Heart right ventricle (tissue), 16 donors: Measurements from ENCODE around the gene TACR1. TPM values are rescaled to one million over a fixed set of nuclear protein-coding genes. Genes with fewer than 3 reads are reported as not detected.

Experiments
- ATAC-seq, 8 donors: fragments of 200-7000 bp; cut with Tn5 transposase; one replicate each; pipeline ENCODE4 v1.9.1; 2020; ENCODE audit warnings: mild to moderate bottlenecking in 8 of 8, moderate library complexity in 8 of 8, moderate number of reproducible peaks in 1 of 8
- DNase-seq, 2 donors: peaks; one replicate each; pipeline ENCODE4 v3.0.0-alpha.2; 2020
- H3K27ac ChIP-seq, 10 donors: fragments of 200-600 bp; sonication (generic) in 2 of 10; one replicate each; pipeline versions ENCODE4 v1.5.0 to v1.8.0; 2020 to 2022; ENCODE audit warnings: mild to moderate bottlenecking in 3 of 10
- H3K27me3 ChIP-seq, 7 donors: fragments of 200-600 bp; one replicate each; pipeline ENCODE4 v1.8.0; 2021 to 2022; ENCODE audit warnings: mild to moderate bottlenecking in 2 of 7
- H3K36me3 ChIP-seq, 9 donors: fragments of 200-600 bp; sonication (generic) in 1 of 9; one replicate each; pipeline versions ENCODE4 v1.5.0 to v1.8.0; 2020 to 2022; ENCODE audit warnings: mild to moderate bottlenecking in 2 of 9
- H3K4me1 ChIP-seq, 9 donors: fragments of 200-600 bp; sonication (generic) in 1 of 9; one replicate each; pipeline versions ENCODE4 v1.5.0 to v1.8.0; 2020 to 2022; ENCODE audit warnings: mild to moderate bottlenecking in 4 of 9
- H3K4me3 ChIP-seq, 10 donors: fragments of 200-600 bp; sonication (generic) in 2 of 10; one replicate each; pipeline versions ENCODE4 v1.5.0 to v1.8.0; 2020 to 2022; ENCODE audit warnings: mild to moderate bottlenecking in 7 of 10, moderate library complexity in 2 of 10
- H3K9me3 ChIP-seq, 11 donors: fragments of 200-600 bp in 10 of 11; sonication (generic) in 2 of 11; one replicate each; pipeline versions ENCODE4 v1.5.0 to v1.8.0; 2013 to 2022; ENCODE audit warnings: mild to moderate bottlenecking in 2 of 11, control low read depth in 1 of 11, moderate library complexity in 1 of 11
- WGBS, 2 donors: extraction: QIAGEN DNeasy Blood & Tissue Kit; methylation state at CpG; one replicate each; pipeline ENCODE4 v1.1.7; 2013; ENCODE audit warnings: inconsistent platforms in 1 of 2; 5-methylcytosine and 5-hydroxymethylcytosine counted together
- intact Hi-C, 10 donors: fragments of 100-400 bp; cut with DNase I; formaldehyde crosslinking; loops; one replicate each; pipeline versions ENCODE4 v1.11.1 to v1.14.2; 2022
- polyA plus RNA-seq, 2 donors: library from polyadenylated mRNA; stranded (reverse); fragments of 200-250 nt; gene quantifications; one replicate each; pipeline ENCODE4 v1.2.3, GENCODE V29; 2013
- total RNA-seq, 10 donors: library from RNA; stranded (reverse); fragmentation: NEBNext Ultra II Directional in 3 of 10; extraction: Animal tissue kit (Norgen Biotek cat#: 25700) in 3 of 10; gene quantifications; one replicate each; pipeline versions ENCODE4 v1.2.1 to v1.2.4, GENCODE V29; 2021 to 2023
- TF ChIP-seq, protein P1 (sequence below), 9 donors: fragments of 200-600 bp; sonication (generic) in 2 of 9; IDR thresholded peaks; one replicate each; pipeline versions ENCODE4 v1.5.0 to v1.8.0; 2021 to 2022; ENCODE audit warnings: antibody characterized with exemption in 9 of 9, mild to moderate bottlenecking in 5 of 9, moderate library complexity in 1 of 9
- donor health status: Arrhythmogenic right ventricular cardiomyopathy.
- donor health status: ischemic (EF 13 %, LVEDD 7.1; RV severe dilation, severe dysfunction).
- donor health status: healthy with polysubstance abuse.
- donor health status: DM: no; HTN: yes; CAD: no.
- donor health status: DM: no; HTN: no; CAD: no.
- donor health status: ischemic (EF 25% LVEDD 6.9; RV normal size, moderate dysfunction).
- donor health status: ischemic (EF 25% LVEDD 5.7; RV mildly dilated, moderate dysfunction).
- donor health status: healthy.
- donor health status: DM: yes; HTN: yes; CAD: no.
- donor health status: Ischemic cardiomyopathy.
- donor health status: ischemic (EF 35%, LVEDD 5.7; RV mildly dilated, moderate dysfunction).
- donor health status: nonischemic (EF 11% LVEDD 7.7; RV severe dilation, severe dysfunction).
- donor health status: DM: yes; HTN: yes; CAD: no.
- donor health status: PGD.
- donor health status: ischemic (EF 29% LVEDD 5.4; RV normal size, mild dysfunction).
- donor health status: nonischemic (EF 23%, LVEDD 6.1; RV moderate dilation, normal function).

TACR1 gene
- total and polyA plus RNA-seq, 12 donors, result 0.06 to 0.38 (median 0.17) TPM; not detected in 3

DNA sequence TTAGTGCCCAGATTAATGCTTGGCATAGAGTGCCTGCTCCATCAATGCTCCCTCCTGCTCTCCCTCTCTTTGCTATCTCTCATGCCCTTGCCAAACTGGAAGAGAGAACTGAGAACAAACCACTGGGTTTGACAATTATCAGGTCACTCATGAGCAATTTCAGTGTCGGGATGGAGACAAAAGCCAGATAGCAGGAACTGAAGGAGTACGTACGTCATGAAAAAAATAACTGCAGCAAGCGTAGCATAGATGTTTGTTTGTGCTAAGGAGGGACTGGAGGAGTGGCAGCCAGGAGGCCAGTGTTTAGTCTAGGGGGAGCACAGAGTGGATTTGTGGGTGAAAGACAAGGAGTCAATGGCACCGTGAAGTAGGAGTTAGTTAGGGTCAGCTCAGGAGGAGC is 127.6 kb downstream of the TACR1 start:
- ATAC-seq, result no peak
- TF ChIP-seq, protein P1, sequence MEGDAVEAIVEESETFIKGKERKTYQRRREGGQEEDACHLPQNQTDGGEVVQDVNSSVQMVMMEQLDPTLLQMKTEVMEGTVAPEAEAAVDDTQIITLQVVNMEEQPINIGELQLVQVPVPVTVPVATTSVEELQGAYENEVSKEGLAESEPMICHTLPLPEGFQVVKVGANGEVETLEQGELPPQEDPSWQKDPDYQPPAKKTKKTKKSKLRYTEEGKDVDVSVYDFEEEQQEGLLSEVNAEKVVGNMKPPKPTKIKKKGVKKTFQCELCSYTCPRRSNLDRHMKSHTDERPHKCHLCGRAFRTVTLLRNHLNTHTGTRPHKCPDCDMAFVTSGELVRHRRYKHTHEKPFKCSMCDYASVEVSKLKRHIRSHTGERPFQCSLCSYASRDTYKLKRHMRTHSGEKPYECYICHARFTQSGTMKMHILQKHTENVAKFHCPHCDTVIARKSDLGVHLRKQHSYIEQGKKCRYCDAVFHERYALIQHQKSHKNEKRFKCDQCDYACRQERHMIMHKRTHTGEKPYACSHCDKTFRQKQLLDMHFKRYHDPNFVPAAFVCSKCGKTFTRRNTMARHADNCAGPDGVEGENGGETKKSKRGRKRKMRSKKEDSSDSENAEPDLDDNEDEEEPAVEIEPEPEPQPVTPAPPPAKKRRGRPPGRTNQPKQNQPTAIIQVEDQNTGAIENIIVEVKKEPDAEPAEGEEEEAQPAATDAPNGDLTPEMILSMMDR (IDR thresholded peaks at IDR 0.05), result no peak
- intact Hi-C loops, result loop anchor here in 1 of 10 donors (10.0 kb wide), 1 partner anchor 323 kb away; no protein-coding TSS in a partner anchor

DNA sequence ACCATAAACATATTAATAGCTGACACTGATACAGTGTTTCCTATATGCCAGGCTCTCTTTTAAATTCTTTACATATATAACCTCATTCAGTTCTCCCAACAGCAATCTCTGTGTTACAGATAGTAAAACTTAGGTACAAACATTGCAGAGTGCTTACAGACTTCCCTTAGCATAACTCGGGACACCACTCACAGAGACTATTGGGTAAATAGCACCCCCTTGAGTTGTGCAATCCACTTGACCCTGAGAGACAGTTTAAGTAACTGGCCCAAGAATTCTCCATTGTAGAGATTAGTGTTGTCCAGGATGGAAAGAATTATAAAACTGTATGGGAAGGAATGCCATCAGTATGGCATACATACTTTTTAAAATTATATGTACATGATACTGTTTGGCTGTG is 130.8 kb downstream of the TACR1 start:
- Histone ChIP-seq H3K36me3 (no peaks in the 10 kb centered on the region), H3K4me1 (no peaks in the 10 kb centered on the region), H3K27me3 (no peaks in the 10 kb centered on the region), H3K9me3 (no peaks in the 10 kb centered on the region), H3K4me3 (no peak overlapping the region), H3K27ac (no peak overlapping the region)
- DNase-seq (no peak), ATAC-seq (no peak)
- WGBS, 2 donors, result 44 to 51% methylated on average over 1 of the region's 1 CpG
- TF ChIP-seq, protein P1 (IDR thresholded peaks at IDR 0.05), result peak in 1 of 9 donors; percentile 12
- intact Hi-C loops, result loop anchor here in 6 of 10 donors (2.0 to 10.0 kb wide), 5 partner anchors 144 to 336 kb away; no protein-coding TSS in a partner anchor

More for the DNA sequence above, 127.6 kb downstream of the TACR1 start:
- Histone ChIP-seq H3K27me3 (no peaks in the 10 kb centered on the region), H3K36me3 (no peaks in the 10 kb centered on the region), H3K4me1 (no peaks in the 10 kb centered on the region), H3K4me3 (no peak overlapping the region), H3K9me3 (no peaks in the 10 kb centered on the region), H3K27ac (no peak overlapping the region)
- DNase-seq, result no peak
- WGBS, 2 donors, result 84% methylated on average over 5 of the region's 5 CpGs

DNA sequence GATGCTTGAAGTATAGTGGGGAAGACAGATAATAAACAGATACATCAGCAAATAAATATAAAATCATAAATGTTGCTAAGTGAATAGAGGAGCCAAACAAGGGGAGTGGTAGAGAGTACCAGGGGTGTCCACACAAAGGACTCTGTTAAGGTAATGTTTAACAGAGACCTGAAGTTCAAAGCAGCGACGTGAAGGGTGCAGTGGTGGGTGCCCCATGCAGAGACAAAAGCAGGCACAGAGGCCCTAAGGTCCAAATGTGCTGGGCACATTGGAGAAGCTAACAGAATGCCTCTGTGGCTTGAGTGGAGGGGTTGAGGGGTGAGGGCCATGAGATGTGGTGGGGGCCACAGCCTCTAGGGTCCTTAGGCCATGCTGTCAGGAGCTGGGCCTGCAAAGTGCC is 131.8 kb downstream of the TACR1 start:
- Histone ChIP-seq H3K9me3 (no peaks in the 10 kb centered on the region), H3K4me3 (no peak overlapping the region), H3K4me1 (no peaks in the 10 kb centered on the region), H3K36me3 (no peaks in the 10 kb centered on the region), H3K27ac (no peak overlapping the region), H3K27me3 (no peaks in the 10 kb centered on the region)
- no peak for DNase-seq
- TF ChIP-seq, protein P1 (IDR thresholded peaks at IDR 0.05), result no peak
- 93 to 99% methylated on average over 2 of the region's 2 CpGs for WGBS, 2 donors
- intact Hi-C loops, result loop anchor here in 6 of 10 donors (5.0 to 10.0 kb wide), 4 partner anchors 143 to 337 kb away; no protein-coding TSS in a partner anchor
- no peak for ATAC-seq

DNA sequence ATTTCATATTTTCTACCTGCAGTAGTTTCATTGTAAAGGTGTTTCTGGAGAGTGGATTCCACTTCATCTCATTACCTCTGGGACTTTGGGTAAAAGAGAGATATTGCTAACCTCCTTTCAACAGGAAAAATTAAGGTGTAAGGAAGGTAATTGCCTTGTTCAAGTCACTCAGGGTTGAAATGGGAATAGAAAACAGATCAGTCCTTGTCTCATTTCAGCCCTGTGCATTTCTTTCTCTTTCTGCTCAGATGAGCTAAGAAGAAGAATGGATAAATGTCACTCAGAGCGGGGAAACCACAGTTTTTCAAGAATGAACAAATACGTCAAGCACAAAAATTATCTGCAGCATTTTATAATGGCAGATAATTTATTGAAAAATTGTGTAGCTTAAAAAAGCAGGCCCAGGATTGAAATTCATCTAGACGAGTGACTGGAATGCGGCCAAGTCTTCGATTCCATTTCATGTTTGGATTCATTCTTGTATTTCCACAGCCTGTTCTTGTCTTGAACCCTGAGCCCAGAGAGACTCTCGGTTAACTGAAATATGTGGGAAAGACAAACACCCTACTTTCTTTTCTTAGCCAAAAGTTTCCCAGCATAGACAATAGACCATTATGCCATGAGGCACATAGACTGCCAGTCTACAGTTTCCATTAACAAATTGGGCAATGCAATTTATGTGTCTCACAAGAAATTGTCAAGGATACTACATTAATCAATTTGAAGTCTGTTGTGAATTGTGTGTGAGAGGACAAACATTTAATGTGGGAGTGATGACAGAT is 133.0 kb downstream of the TACR1 start:
- intact Hi-C loops, result loop anchor here in 6 of 10 donors (5.0 to 10.0 kb wide), 4 partner anchors 142 to 338 kb away; no protein-coding TSS in a partner anchor
- no peak overlapping the region for H3K4me3 ChIP-seq
- no peaks in the 10 kb centered on the region for H3K27me3 ChIP-seq
- DNase-seq (no peak), ATAC-seq (no peak)
- no peak overlapping the region for H3K27ac ChIP-seq
- H3K9me3 ChIP-seq, result no peaks in the 10 kb centered on the region
- no peaks in the 10 kb centered on the region for H3K36me3 ChIP-seq
- no peaks in the 10 kb centered on the region for H3K4me1 ChIP-seq
- TF ChIP-seq, protein P1 (IDR thresholded peaks at IDR 0.05), result no peak
- WGBS, 2 donors, result 83 to 86% methylated on average over 6 of the region's 6 CpGs
